Karpas-422 (cell line): ENCODE results near the gene SPACA9. TPM values are rescaled to one million over a fixed set of nuclear protein-coding genes. Genes with fewer than 3 reads are reported as not detected.
A peak's percentile ranks its signal among the peaks of the same experiment; 100 is the strongest.

Experiments used
- DNase-seq: peaks from one replicate; pipeline ENCODE4 v3.0.0-alpha.2; 2015
- H2AFZ ChIP-seq: fragments of 200-600 bp; sonication (generic); 2 replicates; pipeline ENCODE4 v1.6.1; 2014; ENCODE audit warnings: antibody characterized with exemption, low read length, mixed read lengths
- H3K27ac ChIP-seq: fragments of 200-600 bp; sonication (generic); 2 replicates; pipeline ENCODE4 v1.5.1; 2014; ENCODE audit warnings: mild to moderate bottlenecking, low read length, moderate library complexity
- H3K27me3 ChIP-seq: fragments of 200-600 bp; sonication (generic); 2 replicates; pipeline ENCODE4 v1.6.1; 2014; ENCODE audit warnings: low read length, mixed read lengths
- H3K36me3 ChIP-seq: fragments of 200-600 bp; sonication (generic); 2 replicates; pipeline ENCODE4 v1.6.1; 2014; ENCODE audit warnings: low read length, mixed read lengths; ENCODE audit not compliant: insufficient read depth
- H3K4me1 ChIP-seq: fragments of 200-600 bp; sonication (generic); 2 replicates; pipeline ENCODE4 v1.6.1; 2014; ENCODE audit warnings: mild to moderate bottlenecking, low read length, mixed read lengths
- H3K4me2 ChIP-seq: fragments of 200-600 bp; sonication (generic); 2 replicates; pipeline ENCODE4 v1.6.1; 2014; ENCODE audit warnings: low read length, low read depth, mild to moderate bottlenecking; ENCODE audit not compliant: poor library complexity, severe bottlenecking
- H3K4me3 ChIP-seq: fragments of 200-600 bp; sonication (generic); 2 replicates; pipeline ENCODE4 v1.5.1; 2014; ENCODE audit warnings: mild to moderate bottlenecking, antibody characterized with exemption, low read length, mixed read lengths
- H3K79me2 ChIP-seq: fragments of 200-600 bp; sonication (generic); 2 replicates; pipeline ENCODE4 v1.6.1; 2014; ENCODE audit warnings: mild to moderate bottlenecking, low read length, mixed read lengths
- H3K9ac ChIP-seq: fragments of 200-600 bp; sonication (generic); 2 replicates; pipeline ENCODE4 v1.6.0; 2014; ENCODE audit warnings: low read length
- H3K9me2 ChIP-seq: fragments of 200-600 bp; sonication (generic), shearing (Covaris generic); replicated peaks from 2 replicates; pipeline ENCODE4 v1.6.0; 2014; ENCODE audit warnings: mild to moderate bottlenecking, low read length, moderate library complexity; ENCODE audit not compliant: insufficient read depth
- H3K9me3 ChIP-seq: fragments of 300-700, 200-600 bp; sonication (generic); 2 replicates; pipeline ENCODE4 v1.6.1; 2014; ENCODE audit warnings: low read length, mixed read lengths
- H4K20me1 ChIP-seq: fragments of 200-600 bp; sonication (generic); 2 replicates; pipeline ENCODE4 v1.6.1; 2014; ENCODE audit warnings: mild to moderate bottlenecking, antibody characterized with exemption, low read length, low read depth; ENCODE audit not compliant: insufficient read depth
- total RNA-seq: library from RNA; depleted of rRNA; stranded (reverse); fragments of >200 nt; shearing (Covaris generic); gene quantifications from 2 replicates; pipeline ENCODE4 v1.2.3, GENCODE V29; 2014; ENCODE audit warnings: low replicate concordance

SPACA9 gene
- total RNA-seq, 1 experiment from 2014 or later = 13.5 TPM

- no peak overlapping the region for H3K9ac ChIP-seq
- H3K27ac ChIP-seq = no peak overlapping the region
- H3K27me3 ChIP-seq = no peaks in the 10 kb centered on the region
- peaks cover 17% of the 10 kb centered on the region for H3K4me1 ChIP-seq
- H3K79me2 ChIP-seq = no peaks in the 10 kb centered on the region
- no peak for DNase-seq
- H3K4me2 ChIP-seq = no peak overlapping the region
- H3K4me3 ChIP-seq = no peak overlapping the region
- no peak overlapping the region for H2AFZ ChIP-seq
- no peaks in the 10 kb centered on the region for H3K9me2 ChIP-seq
- no peaks in the 10 kb centered on the region for H3K36me3 ChIP-seq
- no peaks in the 10 kb centered on the region for H4K20me1 ChIP-seq
- no peaks in the 10 kb centered on the region for H3K9me3 ChIP-seq
Measured at GRCh38 chr9:132881826-132882225, 3.1 kb downstream of the SPACA9 start.

GRCh38 chr9:132882616-132883015, 3.9 kb downstream of the SPACA9 start:
- no peaks in the 10 kb centered on the region for H3K27me3 ChIP-seq
- no peak for DNase-seq
- H3K79me2 ChIP-seq = no peaks in the 10 kb centered on the region
- no peak overlapping the region for H2AFZ ChIP-seq
- no peak overlapping the region for H3K4me2 ChIP-seq
- no peaks in the 10 kb centered on the region for H3K9me2 ChIP-seq
- no peaks in the 10 kb centered on the region for H3K9me3 ChIP-seq
- peaks cover 19% of the 10 kb centered on the region for H3K4me1 ChIP-seq
- no peak overlapping the region for H3K27ac ChIP-seq
- H4K20me1 ChIP-seq = no peaks in the 10 kb centered on the region
- H3K36me3 ChIP-seq = no peaks in the 10 kb centered on the region
- H3K4me3 ChIP-seq = no peak overlapping the region
- H3K9ac ChIP-seq = no peak overlapping the region

GRCh38 chr9:132883349-132884294, 4.9 kb downstream of the SPACA9 start:
- H3K9me2 ChIP-seq = no peaks in the 10 kb centered on the region
- H3K9ac ChIP-seq = no peak overlapping the region
- no peaks in the 10 kb centered on the region for H4K20me1 ChIP-seq
- H3K9me3 ChIP-seq = no peaks in the 10 kb centered on the region
- H2AFZ ChIP-seq = no peak overlapping the region
- no peaks in the 10 kb centered on the region for H3K36me3 ChIP-seq
- H3K4me3 ChIP-seq = no peak overlapping the region
- H3K27ac ChIP-seq = no peak overlapping the region
- peaks cover 22% of the 10 kb centered on the region for H3K4me1 ChIP-seq
- no peak for DNase-seq
- no peaks in the 10 kb centered on the region for H3K79me2 ChIP-seq
- no peak overlapping the region for H3K4me2 ChIP-seq
- no peaks in the 10 kb centered on the region for H3K27me3 ChIP-seq

GRCh38 chr9:132885720-132886333, 7.1 kb downstream of the SPACA9 start:
- Histone ChIP-seq H3K9me3 (no peaks in the 10 kb centered on the region), H3K27me3 (no peaks in the 10 kb centered on the region), H3K36me3 (no peaks in the 10 kb centered on the region), H3K4me3 (no peak overlapping the region), H2AFZ (no peak overlapping the region), H3K4me2 (no peak overlapping the region), H3K79me2 (no peaks in the 10 kb centered on the region), H3K27ac (no peak overlapping the region), H3K4me1 (peaks cover 26% of the 10 kb centered on the region), H3K9me2 (no peaks in the 10 kb centered on the region), H3K9ac (no peak overlapping the region), H4K20me1 (no peaks in the 10 kb centered on the region)
- no peak for DNase-seq

- H3K9me3 ChIP-seq = no peaks in the 10 kb centered on the region
- no peaks in the 10 kb centered on the region for H3K36me3 ChIP-seq
- H3K9ac ChIP-seq = no peak overlapping the region
- H4K20me1 ChIP-seq = no peaks in the 10 kb centered on the region
- H3K27me3 ChIP-seq = no peaks in the 10 kb centered on the region
- DNase-seq = no peak
- H2AFZ ChIP-seq = no peak overlapping the region
- H3K79me2 ChIP-seq = no peaks in the 10 kb centered on the region
- H3K4me3 ChIP-seq = no peak overlapping the region
- H3K4me2 ChIP-seq = no peak overlapping the region
- no peaks in the 10 kb centered on the region for H3K9me2 ChIP-seq
- H3K27ac ChIP-seq = no peak overlapping the region
- H3K4me1 ChIP-seq = peaks cover 26% of the 10 kb centered on the region
Measured at GRCh38 chr9:132886334-132886725, 7.6 kb downstream of the SPACA9 start.

GRCh38 chr9:132887181-132888120, 8.8 kb downstream of the SPACA9 start:
- Histone ChIP-seq H3K27me3 (no peaks in the 10 kb centered on the region), H3K36me3 (no peaks in the 10 kb centered on the region), H2AFZ (no peak overlapping the region), H3K9me2 (no peaks in the 10 kb centered on the region), H3K4me2 (peak overlapping the region; percentile 58), H3K27ac (no peak overlapping the region), H3K9me3 (no peaks in the 10 kb centered on the region), H3K4me1 (peaks cover 26% of the 10 kb centered on the region), H3K9ac (peak overlapping the region; percentile 51), H4K20me1 (no peaks in the 10 kb centered on the region), H3K79me2 (no peaks in the 10 kb centered on the region), H3K4me3 (peak overlapping the region; percentile 43; the same call in 1 of the 2 replicates)
- DNase-seq = peak; percentile 57

GRCh38 chr9:132888151-132888550, 9.5 kb downstream of the SPACA9 start:
- H4K20me1 ChIP-seq = no peaks in the 10 kb centered on the region
- H3K79me2 ChIP-seq = no peaks in the 10 kb centered on the region
- H3K36me3 ChIP-seq = no peaks in the 10 kb centered on the region
- H3K9me3 ChIP-seq = no peaks in the 10 kb centered on the region
- H3K27me3 ChIP-seq = no peaks in the 10 kb centered on the region
- no peak overlapping the region for H2AFZ ChIP-seq
- peaks cover 26% of the 10 kb centered on the region for H3K4me1 ChIP-seq
- H3K27ac ChIP-seq = peak overlapping the region; percentile 76
- peak overlapping the region; percentile 58 for H3K4me2 ChIP-seq
- peak; percentile 48 for DNase-seq
- peak overlapping the region; percentile 43; the same call in 1 of the 2 replicates for H3K4me3 ChIP-seq
- H3K9me2 ChIP-seq = no peaks in the 10 kb centered on the region
- H3K9ac ChIP-seq = peak overlapping the region; percentile 51
